Coronary artery (tissue), 2 donors: ENCODE results near the gene KIF5C.

Source experiments
- DNase-seq: peaks from one replicate; pipeline ENCODE4 v3.0.0-alpha.2; 2017; ENCODE audit warnings: low spot score
- H3K27ac ChIP-seq, 2 donors: fragments of 200-600 bp; sonication (generic); one replicate each; pipeline ENCODE4 v1.5.1; 2016 to 2019
- H3K4me3 ChIP-seq: fragments of 200-600 bp; sonication (generic); 2 replicates; pipeline ENCODE4 v1.5.1; 2016; ENCODE audit warnings: mild to moderate bottlenecking, moderate library complexity
- TF ChIP-seq, protein P1 (sequence below): fragments of 200-600 bp; sonication (generic); IDR thresholded peaks from one replicate; pipeline ENCODE4 v1.5.1; 2019; ENCODE audit warnings: antibody characterized with exemption

The KIF5C gene

DNA sequence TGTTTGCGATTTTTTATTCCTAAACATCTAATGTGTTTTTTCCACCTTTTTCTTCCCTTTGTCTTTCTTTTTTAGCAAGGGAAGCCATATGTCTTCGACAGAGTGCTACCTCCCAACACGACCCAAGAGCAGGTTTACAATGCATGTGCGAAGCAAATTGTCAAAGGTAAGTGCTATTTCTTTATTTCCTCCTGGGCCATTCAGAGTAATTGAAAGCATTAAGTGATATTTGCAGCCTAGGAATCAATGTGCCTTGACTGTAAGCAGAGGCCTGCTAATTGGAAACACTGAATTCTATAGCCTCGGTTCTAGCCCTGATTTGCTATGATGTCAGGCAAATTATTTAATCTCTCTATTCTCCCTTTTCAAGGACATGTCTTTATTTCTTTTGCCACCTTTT lies 47.0 kb downstream of the KIF5C start:
- DNase-seq, result no peak
- no peak overlapping the region for H3K27ac ChIP-seq
- TF ChIP-seq, protein P1, sequence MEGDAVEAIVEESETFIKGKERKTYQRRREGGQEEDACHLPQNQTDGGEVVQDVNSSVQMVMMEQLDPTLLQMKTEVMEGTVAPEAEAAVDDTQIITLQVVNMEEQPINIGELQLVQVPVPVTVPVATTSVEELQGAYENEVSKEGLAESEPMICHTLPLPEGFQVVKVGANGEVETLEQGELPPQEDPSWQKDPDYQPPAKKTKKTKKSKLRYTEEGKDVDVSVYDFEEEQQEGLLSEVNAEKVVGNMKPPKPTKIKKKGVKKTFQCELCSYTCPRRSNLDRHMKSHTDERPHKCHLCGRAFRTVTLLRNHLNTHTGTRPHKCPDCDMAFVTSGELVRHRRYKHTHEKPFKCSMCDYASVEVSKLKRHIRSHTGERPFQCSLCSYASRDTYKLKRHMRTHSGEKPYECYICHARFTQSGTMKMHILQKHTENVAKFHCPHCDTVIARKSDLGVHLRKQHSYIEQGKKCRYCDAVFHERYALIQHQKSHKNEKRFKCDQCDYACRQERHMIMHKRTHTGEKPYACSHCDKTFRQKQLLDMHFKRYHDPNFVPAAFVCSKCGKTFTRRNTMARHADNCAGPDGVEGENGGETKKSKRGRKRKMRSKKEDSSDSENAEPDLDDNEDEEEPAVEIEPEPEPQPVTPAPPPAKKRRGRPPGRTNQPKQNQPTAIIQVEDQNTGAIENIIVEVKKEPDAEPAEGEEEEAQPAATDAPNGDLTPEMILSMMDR, result no peak
- no peak overlapping the region for H3K4me3 ChIP-seq

DNA sequence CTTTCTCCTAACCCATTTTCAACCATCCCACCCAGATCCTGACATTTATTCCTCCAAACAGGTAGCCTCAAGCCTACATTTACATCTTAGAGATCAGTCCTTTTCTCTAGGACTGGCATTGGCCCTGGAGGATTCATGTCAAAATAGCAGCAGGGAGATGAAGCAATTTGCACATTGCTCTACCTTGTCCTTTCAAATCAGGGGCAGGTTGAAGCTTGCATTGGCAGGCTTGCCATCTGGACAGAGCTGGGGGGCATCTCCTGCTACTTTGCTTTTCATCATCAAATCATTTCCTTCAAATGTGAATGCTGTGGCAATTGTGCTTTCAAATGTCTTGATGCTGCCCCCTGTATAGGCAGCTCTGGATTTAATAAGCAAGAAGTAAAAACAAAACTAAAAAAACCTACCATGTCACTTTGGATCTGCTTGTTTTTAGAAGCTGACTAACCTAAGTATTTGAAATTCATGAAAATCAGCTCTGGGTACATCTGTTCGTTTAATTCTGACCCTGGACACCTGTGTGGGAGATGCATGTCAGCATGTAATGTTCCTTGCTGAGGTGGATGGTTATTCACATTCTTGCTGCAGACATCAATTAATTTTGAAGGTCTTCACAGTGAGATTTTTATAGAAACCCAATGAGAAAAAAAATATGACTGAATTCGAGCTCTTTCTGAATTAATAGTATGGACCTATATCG lies 47.9 kb downstream of the KIF5C start:
- no peak for DNase-seq
- TF ChIP-seq, protein P1, result no peak
- Histone ChIP-seq H3K27ac (no peak overlapping the region), H3K4me3 (no peak overlapping the region)

DNA sequence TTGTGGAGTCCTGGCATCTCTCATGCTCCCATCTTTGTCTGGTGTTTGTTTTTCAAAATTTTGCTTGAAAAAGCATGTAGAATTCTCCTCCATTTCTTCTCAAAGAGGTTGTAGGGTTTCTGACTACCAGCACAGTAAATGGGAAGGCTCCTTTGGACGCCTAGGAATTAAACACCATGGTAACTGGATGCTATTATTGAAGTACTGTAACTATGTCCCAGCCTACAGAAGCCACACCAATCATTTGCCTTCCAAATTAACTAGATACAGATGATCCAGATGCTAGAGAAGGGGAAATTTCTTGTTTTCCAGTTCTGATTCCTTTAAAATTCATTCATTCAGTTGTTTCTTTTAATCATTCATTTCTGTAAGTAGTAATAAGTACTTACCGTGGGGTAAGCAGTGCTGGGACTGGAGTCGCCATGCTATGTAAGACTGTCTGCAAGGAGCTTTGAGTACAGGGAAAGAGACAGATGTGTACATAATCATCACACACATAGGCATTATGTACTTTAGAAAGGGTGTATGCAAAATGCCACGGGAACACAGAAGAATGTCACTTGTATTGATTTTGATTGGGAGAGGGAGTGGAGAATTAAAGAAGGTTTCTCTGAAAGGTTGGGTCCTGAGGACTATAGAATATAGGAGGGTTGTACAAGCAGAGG lies 49.6 kb downstream of the KIF5C start:
- Histone ChIP-seq H3K27ac (no peak overlapping the region), H3K4me3 (no peak overlapping the region)
- DNase-seq, result no peak
- TF ChIP-seq, protein P1, result no peak

DNA sequence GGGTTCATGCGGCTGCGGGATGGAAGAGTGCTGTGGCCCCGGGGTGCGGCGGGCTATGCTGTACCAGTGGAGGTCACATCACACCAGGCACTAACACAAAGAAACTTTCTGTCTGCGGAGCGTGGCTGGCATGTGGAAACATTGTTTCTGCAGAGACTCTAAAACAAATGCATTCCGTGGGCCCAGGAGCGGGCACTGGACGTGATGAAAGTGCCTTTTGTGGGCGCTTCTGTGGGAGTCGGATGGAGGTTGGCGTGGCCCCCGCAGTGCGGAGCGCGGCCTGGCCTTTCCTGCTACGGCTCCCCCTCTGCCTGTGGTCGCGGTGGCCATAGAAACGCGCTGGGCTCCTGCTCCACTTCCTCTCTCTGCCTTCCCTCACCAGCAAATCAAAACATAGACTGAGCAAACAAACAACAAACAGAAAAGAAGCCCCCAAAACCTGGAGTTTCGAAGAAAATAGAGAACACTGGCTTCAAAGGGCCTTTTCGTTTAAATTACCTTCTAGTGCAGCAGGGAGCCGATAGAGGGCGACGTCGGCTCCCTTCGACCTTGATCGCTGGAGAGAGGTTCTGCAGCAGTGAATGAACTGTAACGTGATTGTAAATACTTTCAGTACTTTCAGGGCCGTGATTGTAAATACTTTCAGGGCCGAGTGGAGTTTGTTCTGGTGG lies 51.4 kb downstream of the KIF5C start:
- no peak for DNase-seq
- Histone ChIP-seq H3K27ac (no peak overlapping the region), H3K4me3 (no peak overlapping the region)
- TF ChIP-seq, protein P1, result no peak

DNA sequence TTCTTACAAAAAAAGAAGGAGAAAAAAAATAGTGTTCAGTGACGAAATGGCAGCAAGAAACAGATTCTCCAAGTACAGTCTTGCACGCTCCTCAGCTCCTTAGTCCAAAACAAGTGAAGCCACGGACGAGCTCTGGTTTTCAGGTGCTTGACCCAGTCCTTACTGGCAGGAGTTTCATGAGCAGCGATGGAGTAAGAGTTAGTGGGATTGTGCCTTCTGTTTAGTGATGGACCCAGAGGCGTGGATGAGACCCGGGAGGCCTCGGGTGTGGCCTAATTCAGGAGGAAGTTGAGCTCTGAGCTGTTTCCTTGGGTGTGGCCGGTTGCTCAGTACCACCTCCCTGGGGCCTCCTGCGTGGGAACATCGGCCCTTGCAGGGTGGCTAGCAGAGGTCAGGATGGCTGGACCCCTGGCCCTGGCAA lies 52.0 kb downstream of the KIF5C start:
- no peak for DNase-seq
- Histone ChIP-seq H3K4me3 (no peak overlapping the region), H3K27ac (no peak overlapping the region)
- TF ChIP-seq, protein P1, result no peak

DNA sequence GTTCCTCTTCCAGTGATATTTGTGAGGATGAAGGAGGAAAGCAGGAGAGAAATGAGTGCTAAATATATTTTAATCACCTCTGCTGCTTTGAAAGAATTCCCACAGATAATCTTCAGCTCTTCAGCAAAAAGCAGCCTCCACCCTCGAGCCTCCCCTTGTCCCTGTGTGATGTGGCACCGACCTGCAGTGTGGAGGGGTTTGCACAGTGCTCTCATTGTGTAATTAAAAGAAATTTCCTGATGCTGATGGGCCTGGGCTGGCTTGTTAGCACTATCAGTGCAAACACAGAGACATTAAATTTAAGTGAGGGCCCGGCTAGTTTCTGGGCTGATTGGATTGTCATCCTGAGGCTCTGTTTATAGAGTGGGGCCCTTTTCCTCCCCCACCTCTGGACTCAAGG lies 53.4 kb downstream of the KIF5C start:
- TF ChIP-seq, protein P1, result no peak
- no peak overlapping the region for H3K4me3 ChIP-seq
- no peak for DNase-seq
- H3K27ac ChIP-seq, result no peak overlapping the region
